ENCODE measurements around the gene FGF14. TPM values are rescaled to one million over a fixed set of nuclear protein-coding genes. Genes with fewer than 3 reads are reported as not detected.

Gene FGF14
- total and polyA plus RNA-seq, 2 experiments from 2014 or later, result 0.03 TPM; not detected in 1

- TF ChIP-seq ETS1 (IDR thresholded peaks at IDR 0.05) (no peak), CTCF (conservative IDR thresholded peaks at IDR 0.05; ENCODE audit: low read depth in 2 of 2) (no peak), ZNF114 (CRISPR knock-in tag; IDR thresholded peaks at IDR 0.05) (no peak), EZH2 (IDR thresholded peaks at IDR 0.05; ENCODE audit: low read depth, unreplicated experiment) (no peak), REST (IDR thresholded peaks at IDR 0.05; ENCODE audit: unreplicated experiment) (no peak)
- peaks cover 22% of the 10 kb centered on the region for H3K9me3 Mint-ChIP-seq
- Histone ChIP-seq H3K4me3 (no peak overlapping the region), H3K27ac (ENCODE audit: low read depth) (no peak overlapping the region), H3K9me2 (ENCODE audit: insufficient read depth) (0 out of 2 replicates have a peak, but pooled peaks cover 11% of the 10 kb centered on the region), H2AFZ (no peak overlapping the region), H3K79me2 (replicated peaks; ENCODE audit: insufficient read depth) (no peaks in the 10 kb centered on the region), H3K4me1 (ENCODE audit: insufficient read depth) (no peaks in the 10 kb centered on the region), H3K27me3 (ENCODE audit: insufficient read depth) (no peaks in the 10 kb centered on the region), H3F3A (replicated peaks; ENCODE audit: low read depth) (no peaks in the 10 kb centered on the region), H3K4me2 (no peak overlapping the region), H3K36me3 (ENCODE audit: insufficient read depth) (no peaks in the 10 kb centered on the region), H4K20me1 (replicated peaks; ENCODE audit: insufficient read depth) (no peaks in the 10 kb centered on the region)
- H3K27me3 Mint-ChIP-seq (ENCODE audit: insufficient read depth, low read depth, poor library complexity), result no peaks in the 10 kb centered on the region
- no peak overlapping the region for H3K27ac Mint-ChIP-seq
- ATAC-seq (no peak), DNase-seq (ENCODE audit: low spot score) (no peak)
- H3K36me3 Mint-ChIP-seq (ENCODE audit: low read depth), result peaks cover 12% of the 10 kb centered on the region; the same call in 2 of the 3 replicates
- H3K4me3 Mint-ChIP-seq, result no peak overlapping the region
- H3K4me1 Mint-ChIP-seq, result no peaks in the 10 kb centered on the region
Measured at GRCh38 chr13:102018716-102019115, 383.1 kb downstream of the FGF14 start.

GRCh38 chr13:102017248-102017647, 384.6 kb downstream of the FGF14 start:
- Histone ChIP-seq H3F3A (replicated peaks; ENCODE audit: low read depth) (no peaks in the 10 kb centered on the region), H3K79me2 (replicated peaks; ENCODE audit: insufficient read depth) (no peaks in the 10 kb centered on the region), H3K9me2 (ENCODE audit: insufficient read depth) (0 out of 2 replicates have a peak, but pooled peaks cover 11% of the 10 kb centered on the region), H4K20me1 (replicated peaks; ENCODE audit: insufficient read depth) (no peaks in the 10 kb centered on the region), H3K4me1 (ENCODE audit: insufficient read depth) (no peaks in the 10 kb centered on the region), H3K4me3 (no peak overlapping the region), H3K36me3 (ENCODE audit: insufficient read depth) (no peaks in the 10 kb centered on the region), H2AFZ (no peak overlapping the region), H3K4me2 (no peak overlapping the region), H3K27ac (ENCODE audit: low read depth) (no peak overlapping the region), H3K27me3 (ENCODE audit: insufficient read depth) (no peaks in the 10 kb centered on the region)
- H3K4me3 Mint-ChIP-seq, result no peak overlapping the region
- H3K36me3 Mint-ChIP-seq (ENCODE audit: low read depth), result peaks cover 12% of the 10 kb centered on the region; the same call in 2 of the 3 replicates
- H3K27me3 Mint-ChIP-seq (ENCODE audit: insufficient read depth, low read depth, poor library complexity), result no peaks in the 10 kb centered on the region
- ATAC-seq, result no peak
- peaks cover 22% of the 10 kb centered on the region for H3K9me3 Mint-ChIP-seq
- no peaks in the 10 kb centered on the region for H3K4me1 Mint-ChIP-seq
- no peak overlapping the region for H3K27ac Mint-ChIP-seq
- DNase-seq (ENCODE audit: low spot score), result peak; percentile 22
- no peak for TF ChIP-seq ZNF331 (CRISPR knock-in tag; IDR thresholded peaks at IDR 0.05; ENCODE audit: low read depth)
- no peak for TF ChIP-seq CTCF (conservative IDR thresholded peaks at IDR 0.05; ENCODE audit: low read depth in 2 of 2)
- TF ChIP-seq ZNF114 (CRISPR knock-in tag; IDR thresholded peaks at IDR 0.05), result no peak
- TF ChIP-seq EZH2phosphoT487 (IDR thresholded peaks at IDR 0.05; ENCODE audit: unreplicated experiment), result no peak
- TF ChIP-seq JUNB (IDR thresholded peaks at IDR 0.05; ENCODE audit: unreplicated experiment), result no peak
- no peak for TF ChIP-seq POLR2AphosphoS5 (IDR thresholded peaks at IDR 0.05; ENCODE audit: low read depth)
- TF ChIP-seq REST (IDR thresholded peaks at IDR 0.05; ENCODE audit: unreplicated experiment), result no peak
- no peak for TF ChIP-seq EZH2 (IDR thresholded peaks at IDR 0.05; ENCODE audit: low read depth, unreplicated experiment)

Data from GM23338 (cell line).